ENCODE measurements around the gene NDC80.

The NDC80 gene

GRCh38 chr18:2590303-2590702, 18.9 kb downstream of the NDC80 start:
- no peak for TF ChIP-seq CTCF (IDR thresholded peaks at IDR 0.05; ENCODE audit: poor library complexity, severe bottlenecking)
- no peaks in the 10 kb centered on the region for H3K27me3 ChIP-seq (ENCODE audit: insufficient read depth, poor library complexity, severe bottlenecking)
- no peak for DNase-seq (ENCODE audit: low spot score)
- peaks cover 86% of the 10 kb centered on the region for H3K36me3 ChIP-seq (ENCODE audit: low read depth)
- no peaks in the 10 kb centered on the region for H3K9me3 ChIP-seq (ENCODE audit: severe bottlenecking)
- no peak for ATAC-seq (ENCODE audit: low read depth)
- peaks cover 27% of the 10 kb centered on the region for H3K4me1 ChIP-seq (ENCODE audit: insufficient read depth, poor library complexity, severe bottlenecking)
- peak overlapping the region; percentile 64 for H3K27ac ChIP-seq (ENCODE audit: poor library complexity, severe bottlenecking)
- no peak overlapping the region for H3K4me3 ChIP-seq (ENCODE audit: severe bottlenecking)

- H3K4me1 ChIP-seq (ENCODE audit: insufficient read depth, poor library complexity, severe bottlenecking) = peaks cover 4% of the 10 kb centered on the region
- no peaks in the 10 kb centered on the region for H3K27me3 ChIP-seq (ENCODE audit: insufficient read depth, poor library complexity, severe bottlenecking)
- DNase-seq (ENCODE audit: low spot score) (no peak), ATAC-seq (ENCODE audit: low read depth) (no peak)
- peaks cover 86% of the 10 kb centered on the region for H3K36me3 ChIP-seq (ENCODE audit: low read depth)
- no peak overlapping the region for H3K27ac ChIP-seq (ENCODE audit: poor library complexity, severe bottlenecking)
- TF ChIP-seq CTCF (IDR thresholded peaks at IDR 0.05; ENCODE audit: poor library complexity, severe bottlenecking) = no peak
- H3K4me3 ChIP-seq (ENCODE audit: severe bottlenecking) = no peak overlapping the region
- H3K9me3 ChIP-seq (ENCODE audit: severe bottlenecking) = no peaks in the 10 kb centered on the region
Observed at GRCh38 chr18:2597639-2598038, 26.3 kb downstream of the NDC80 start.

GRCh38 chr18:2602844-2603243, 31.5 kb downstream of the NDC80 start:
- Histone ChIP-seq H3K9me3 (ENCODE audit: severe bottlenecking) (no peaks in the 10 kb centered on the region), H3K27ac (ENCODE audit: poor library complexity, severe bottlenecking) (no peak overlapping the region), H3K27me3 (ENCODE audit: insufficient read depth, poor library complexity, severe bottlenecking) (no peaks in the 10 kb centered on the region), H3K4me3 (ENCODE audit: severe bottlenecking) (no peak overlapping the region), H3K4me1 (ENCODE audit: insufficient read depth, poor library complexity, severe bottlenecking) (no peaks in the 10 kb centered on the region), H3K36me3 (ENCODE audit: low read depth) (peaks cover 91% of the 10 kb centered on the region)
- TF ChIP-seq CTCF (IDR thresholded peaks at IDR 0.05; ENCODE audit: poor library complexity, severe bottlenecking) = no peak
- ATAC-seq (ENCODE audit: low read depth) (no peak), DNase-seq (ENCODE audit: low spot score) (no peak)

- Histone ChIP-seq H3K4me3 (ENCODE audit: severe bottlenecking) (no peak overlapping the region), H3K36me3 (ENCODE audit: low read depth) (peaks cover 90% of the 10 kb centered on the region), H3K4me1 (ENCODE audit: insufficient read depth, poor library complexity, severe bottlenecking) (no peaks in the 10 kb centered on the region), H3K9me3 (ENCODE audit: severe bottlenecking) (no peaks in the 10 kb centered on the region), H3K27ac (ENCODE audit: poor library complexity, severe bottlenecking) (no peak overlapping the region), H3K27me3 (ENCODE audit: insufficient read depth, poor library complexity, severe bottlenecking) (no peaks in the 10 kb centered on the region)
- no peak for TF ChIP-seq CTCF (IDR thresholded peaks at IDR 0.05; ENCODE audit: poor library complexity, severe bottlenecking)
- DNase-seq (ENCODE audit: low spot score) (no peak), ATAC-seq (ENCODE audit: low read depth) (no peak)
Observed at GRCh38 chr18:2606335-2606734, 35.0 kb downstream of the NDC80 start.

GRCh38 chr18:2609604-2610003, 38.2 kb downstream of the NDC80 start:
- H3K4me1 ChIP-seq (ENCODE audit: insufficient read depth, poor library complexity, severe bottlenecking) = no peaks in the 10 kb centered on the region
- no peaks in the 10 kb centered on the region for H3K27me3 ChIP-seq (ENCODE audit: insufficient read depth, poor library complexity, severe bottlenecking)
- no peak for TF ChIP-seq CTCF (IDR thresholded peaks at IDR 0.05; ENCODE audit: poor library complexity, severe bottlenecking)
- H3K36me3 ChIP-seq (ENCODE audit: low read depth) = peaks cover 89% of the 10 kb centered on the region
- H3K9me3 ChIP-seq (ENCODE audit: severe bottlenecking) = no peaks in the 10 kb centered on the region
- no peak overlapping the region for H3K27ac ChIP-seq (ENCODE audit: poor library complexity, severe bottlenecking)
- H3K4me3 ChIP-seq (ENCODE audit: severe bottlenecking) = no peak overlapping the region
- no peak for ATAC-seq (ENCODE audit: low read depth)
- DNase-seq (ENCODE audit: low spot score) = no peak
